ENCODE data around the gene TRAPPC2L.
"Not testable (repeated sequence)": the region's sequence is repeated elsewhere in the genome, so short reads cannot be mapped to it uniquely, and the experiment has no call there.

TRAPPC2L gene

GRCh38 chr16:88888057-88888456 is 31.1 kb downstream of the TRAPPC2L start:
- no peak overlapping the region for H4K12ac ChIP-seq (ENCODE audit: low read depth, low read length)
- H3K9ac ChIP-seq (ENCODE audit: low read length), result no peak overlapping the region
- H3K9me3 ChIP-seq (ENCODE audit: insufficient read depth, low read depth, low read length), result peaks cover 18% of the 10 kb centered on the region
- no peaks in the 10 kb centered on the region for H3K79me1 ChIP-seq (ENCODE audit: low read length)
- H2BK5ac ChIP-seq (ENCODE audit: low read depth, low read length, poor library complexity), result no peak overlapping the region
- H3K18ac ChIP-seq (ENCODE audit: low read length), result no peak overlapping the region
- H3K27ac ChIP-seq (ENCODE audit: low read depth, low read length), result no peak overlapping the region
- H2BK120ac ChIP-seq (ENCODE audit: insufficient read depth, low read length, poor library complexity), result no peak overlapping the region
- no peaks in the 10 kb centered on the region for H3K4me1 ChIP-seq (ENCODE audit: control insufficient read depth in 1 of 2, insufficient read depth in 2 of 2, low read length in 2 of 2)
- H3K79me2 ChIP-seq (ENCODE audit: control insufficient read depth, insufficient read depth, low read length, poor library complexity), result no peaks in the 10 kb centered on the region
- no peak overlapping the region for H3K4me2 ChIP-seq (ENCODE audit: low read length)
- WGBS (ENCODE audit: extremely low coverage, insufficient coverage, insufficient read length), result no CpG with 5 or more reads among the region's 14 CpGs
- H3K27me3 ChIP-seq (ENCODE audit: insufficient read depth, low read length), result no peaks in the 10 kb centered on the region
- no peak overlapping the region for H3K23ac ChIP-seq (ENCODE audit: low read length)
- no peak overlapping the region for H4K8ac ChIP-seq (ENCODE audit: low read depth, low read length)
- no peak overlapping the region for H3K14ac ChIP-seq (ENCODE audit: low read length)
- no peak overlapping the region for H3K4ac ChIP-seq (ENCODE audit: low read depth, low read length)
- H2AK5ac ChIP-seq (ENCODE audit: low read length), result no peak overlapping the region
- no peak overlapping the region for H4K91ac ChIP-seq (ENCODE audit: low read depth, low read length)
- DNase-seq, result no peak
- no peak overlapping the region for H2AFZ ChIP-seq (ENCODE audit: insufficient read depth, low read length, poor library complexity)
- H3K36me3 ChIP-seq (ENCODE audit: control insufficient read depth in 1 of 2, insufficient read depth in 2 of 2, low read length in 2 of 2), result no peaks in the 10 kb centered on the region
- H3K4me3 ChIP-seq (ENCODE audit: low read depth, low read length), result no peak overlapping the region
- H2BK12ac ChIP-seq (ENCODE audit: low read length), result no peak overlapping the region

- Histone ChIP-seq H3K9ac (ENCODE audit: low read length) (no peak overlapping the region), H2BK5ac (ENCODE audit: low read depth, low read length, poor library complexity) (no peak overlapping the region), H3K4me1 (ENCODE audit: control insufficient read depth in 1 of 2, insufficient read depth in 2 of 2, low read length in 2 of 2) (no peaks in the 10 kb centered on the region), H3K79me1 (ENCODE audit: low read length) (no peaks in the 10 kb centered on the region), H3K4me2 (ENCODE audit: low read length) (no peak overlapping the region), H3K27ac (ENCODE audit: low read depth, low read length) (no peak overlapping the region), H3K79me2 (ENCODE audit: control insufficient read depth, insufficient read depth, low read length, poor library complexity) (no peaks in the 10 kb centered on the region), H3K4me3 (ENCODE audit: low read depth, low read length) (no peak overlapping the region), H3K23ac (ENCODE audit: low read length) (no peak overlapping the region), H3K36me3 (ENCODE audit: control insufficient read depth in 1 of 2, insufficient read depth in 2 of 2, low read length in 2 of 2) (no peaks in the 10 kb centered on the region), H3K4ac (ENCODE audit: low read depth, low read length) (no peak overlapping the region), H4K91ac (ENCODE audit: low read depth, low read length) (no peak overlapping the region), H3K27me3 (ENCODE audit: insufficient read depth, low read length) (no peaks in the 10 kb centered on the region), H4K12ac (ENCODE audit: low read depth, low read length) (no peak overlapping the region), H3K18ac (ENCODE audit: low read length) (no peak overlapping the region), H2AK5ac (ENCODE audit: low read length) (no peak overlapping the region), H3K9me3 (ENCODE audit: insufficient read depth, low read depth, low read length) (peaks cover 18% of the 10 kb centered on the region), H3K14ac (ENCODE audit: low read length) (no peak overlapping the region), H2BK12ac (ENCODE audit: low read length) (no peak overlapping the region), H4K8ac (ENCODE audit: low read depth, low read length) (no peak overlapping the region), H2BK120ac (ENCODE audit: insufficient read depth, low read length, poor library complexity) (no peak overlapping the region), H2AFZ (ENCODE audit: insufficient read depth, low read length, poor library complexity) (no peak overlapping the region)
- DNase-seq, result no peak
- WGBS (ENCODE audit: extremely low coverage, insufficient coverage, insufficient read length), result 100% methylated on average over 3 of the region's 30 CpGs
These were observed 31.8 kb downstream of the TRAPPC2L start for GRCh38 chr16:88888461-88889387.

GRCh38 chr16:88889702-88890352 is 32.9 kb downstream of the TRAPPC2L start:
- not testable (repeated sequence) for H4K8ac ChIP-seq (ENCODE audit: low read depth, low read length); H4K12ac ChIP-seq (ENCODE audit: low read depth, low read length); H3K27me3 ChIP-seq (ENCODE audit: insufficient read depth, low read length); H3K79me1 ChIP-seq (ENCODE audit: low read length); H2BK5ac ChIP-seq (ENCODE audit: low read depth, low read length, poor library complexity); H3K18ac ChIP-seq (ENCODE audit: low read length); DNase-seq; H3K27ac ChIP-seq (ENCODE audit: low read depth, low read length); H3K4ac ChIP-seq (ENCODE audit: low read depth, low read length); H3K9ac ChIP-seq (ENCODE audit: low read length); H2AK5ac ChIP-seq (ENCODE audit: low read length); H2AFZ ChIP-seq (ENCODE audit: insufficient read depth, low read length, poor library complexity); H3K4me1 ChIP-seq (ENCODE audit: control insufficient read depth in 1 of 2, insufficient read depth in 2 of 2, low read length in 2 of 2); H3K23ac ChIP-seq (ENCODE audit: low read length); H3K4me3 ChIP-seq (ENCODE audit: low read depth, low read length); H3K14ac ChIP-seq (ENCODE audit: low read length); H2BK12ac ChIP-seq (ENCODE audit: low read length); H3K79me2 ChIP-seq (ENCODE audit: control insufficient read depth, insufficient read depth, low read length, poor library complexity); H4K91ac ChIP-seq (ENCODE audit: low read depth, low read length); H3K4me2 ChIP-seq (ENCODE audit: low read length); H3K36me3 ChIP-seq (ENCODE audit: control insufficient read depth in 1 of 2, insufficient read depth in 2 of 2, low read length in 2 of 2); H2BK120ac ChIP-seq (ENCODE audit: insufficient read depth, low read length, poor library complexity)
- no CpG with 5 or more reads among the region's 48 CpGs for WGBS (ENCODE audit: extremely low coverage, insufficient coverage, insufficient read length)
- H3K9me3 ChIP-seq (ENCODE audit: insufficient read depth, low read depth, low read length), result peaks cover 18% of the 10 kb centered on the region

- Histone ChIP-seq H4K91ac (ENCODE audit: low read depth, low read length) (no peak overlapping the region), H3K4me3 (ENCODE audit: low read depth, low read length) (no peak overlapping the region), H4K12ac (ENCODE audit: low read depth, low read length) (no peak overlapping the region), H3K4ac (ENCODE audit: low read depth, low read length) (no peak overlapping the region), H2AK5ac (ENCODE audit: low read length) (no peak overlapping the region), H3K79me2 (ENCODE audit: control insufficient read depth, insufficient read depth, low read length, poor library complexity) (no peaks in the 10 kb centered on the region), H3K9ac (ENCODE audit: low read length) (no peak overlapping the region), H3K27ac (ENCODE audit: low read depth, low read length) (no peak overlapping the region), H2AFZ (ENCODE audit: insufficient read depth, low read length, poor library complexity) (no peak overlapping the region), H3K4me1 (ENCODE audit: control insufficient read depth in 1 of 2, insufficient read depth in 2 of 2, low read length in 2 of 2) (no peaks in the 10 kb centered on the region), H3K18ac (ENCODE audit: low read length) (no peak overlapping the region), H4K8ac (ENCODE audit: low read depth, low read length) (no peak overlapping the region), H2BK5ac (ENCODE audit: low read depth, low read length, poor library complexity) (no peak overlapping the region), H2BK12ac (ENCODE audit: low read length) (no peak overlapping the region), H3K4me2 (ENCODE audit: low read length) (no peak overlapping the region), H3K9me3 (ENCODE audit: insufficient read depth, low read depth, low read length) (peaks cover 18% of the 10 kb centered on the region), H3K27me3 (ENCODE audit: insufficient read depth, low read length) (no peaks in the 10 kb centered on the region), H3K14ac (ENCODE audit: low read length) (no peak overlapping the region), H3K36me3 (ENCODE audit: control insufficient read depth in 1 of 2, insufficient read depth in 2 of 2, low read length in 2 of 2) (no peaks in the 10 kb centered on the region), H3K23ac (ENCODE audit: low read length) (no peak overlapping the region), H3K79me1 (ENCODE audit: low read length) (no peaks in the 10 kb centered on the region), H2BK120ac (ENCODE audit: insufficient read depth, low read length, poor library complexity) (no peak overlapping the region)
- no CpG with 5 or more reads among the region's 16 CpGs for WGBS (ENCODE audit: extremely low coverage, insufficient coverage, insufficient read length)
- DNase-seq, result no peak
These were observed 34.2 kb downstream of the TRAPPC2L start for GRCh38 chr16:88891083-88891482.
